ENCODE data around the gene STXBP1. TPM values are rescaled to one million over a fixed set of nuclear protein-coding genes. Genes with fewer than 3 reads are reported as not detected.
A peak's percentile ranks its signal among the peaks of the same experiment; 100 is the strongest.

STXBP1 gene
- total and polyA plus RNA-seq, 2 experiments from 2014 or later, result 48.6 to 50.4 TPM

GRCh38 chr9:127568971-127569885 lies 42.8 kb upstream of the STXBP1 start:
- no peaks in the 10 kb centered on the region for H3K9me3 Mint-ChIP-seq
- Histone ChIP-seq H3K9me2 (ENCODE audit: insufficient read depth) (no peaks in the 10 kb centered on the region), H3K36me3 (ENCODE audit: insufficient read depth) (no peaks in the 10 kb centered on the region), H3K27ac (ENCODE audit: low read depth) (0 out of 2 replicates have a peak overlapping the region, but pooled peaks have one; percentile 78), H3K4me3 (peak overlapping the region; percentile 89), H2AFZ (peak overlapping the region; percentile 93), H3K79me2 (replicated peaks; ENCODE audit: insufficient read depth) (peaks cover 41% of the 10 kb centered on the region), H3K4me2 (peak overlapping the region; percentile 97), H3K27me3 (ENCODE audit: insufficient read depth) (no peaks in the 10 kb centered on the region; the same call in 1 of the 2 replicates), H4K20me1 (replicated peaks; ENCODE audit: insufficient read depth) (peaks cover 8% of the 10 kb centered on the region), H3K4me1 (ENCODE audit: insufficient read depth) (peaks cover 27% of the 10 kb centered on the region), H3F3A (replicated peaks; ENCODE audit: low read depth) (peaks cover 19% of the 10 kb centered on the region; the same call in 1 of the 2 replicates)
- peak; percentile 71 for ATAC-seq
- H3K36me3 Mint-ChIP-seq (ENCODE audit: low read depth), result no peaks in the 10 kb centered on the region
- peak overlapping the region; percentile 59; the same call in 1 of the 2 replicates for H3K27ac Mint-ChIP-seq
- H3K4me1 Mint-ChIP-seq, result peaks cover 29% of the 10 kb centered on the region
- peak; percentile 91 for DNase-seq (ENCODE audit: low spot score)
- no peak for TF ChIP-seq ETS1 (IDR thresholded peaks at IDR 0.05)
- no peak for TF ChIP-seq EZH2phosphoT487 (IDR thresholded peaks at IDR 0.05; ENCODE audit: unreplicated experiment)
- no peak for TF ChIP-seq JUNB (IDR thresholded peaks at IDR 0.05; ENCODE audit: unreplicated experiment)
- TF ChIP-seq ZNF114 (CRISPR knock-in tag; IDR thresholded peaks at IDR 0.05), result no peak
- TF ChIP-seq REST (IDR thresholded peaks at IDR 0.05; ENCODE audit: unreplicated experiment), result no peak
- peak; percentile 83 for TF ChIP-seq POLR2AphosphoS5 (IDR thresholded peaks at IDR 0.05; ENCODE audit: low read depth)
- peaks cover 8% of the 10 kb centered on the region for H3K27me3 Mint-ChIP-seq (ENCODE audit: insufficient read depth, low read depth, poor library complexity)
- H3K4me3 Mint-ChIP-seq, result peak overlapping the region; percentile 75

- H3F3A ChIP-seq (replicated peaks; ENCODE audit: low read depth), result peaks cover 19% of the 10 kb centered on the region; the same call in 1 of the 2 replicates
- peak overlapping the region; percentile 81 for H3K4me3 ChIP-seq
- H3K27me3 ChIP-seq (ENCODE audit: insufficient read depth), result no peaks in the 10 kb centered on the region; the same call in 1 of the 2 replicates
- Mint-ChIP-seq H3K4me3 (peak overlapping the region; percentile 75), H3K27me3 (ENCODE audit: insufficient read depth, low read depth, poor library complexity) (peaks cover 8% of the 10 kb centered on the region), H3K36me3 (ENCODE audit: low read depth) (no peaks in the 10 kb centered on the region), H3K9me3 (no peaks in the 10 kb centered on the region), H3K27ac (no peak overlapping the region; the same call in 1 of the 2 replicates), H3K4me1 (peaks cover 35% of the 10 kb centered on the region)
- no peaks in the 10 kb centered on the region for H3K9me2 ChIP-seq (ENCODE audit: insufficient read depth)
- peaks cover 34% of the 10 kb centered on the region for H3K79me2 ChIP-seq (replicated peaks; ENCODE audit: insufficient read depth)
- H3K4me1 ChIP-seq (ENCODE audit: insufficient read depth), result peaks cover 27% of the 10 kb centered on the region
- ATAC-seq (no peak), DNase-seq (ENCODE audit: low spot score) (no peak)
- peak overlapping the region; percentile 93 for H2AFZ ChIP-seq
- H3K36me3 ChIP-seq (ENCODE audit: insufficient read depth), result no peaks in the 10 kb centered on the region
- no peak overlapping the region for H3K27ac ChIP-seq (ENCODE audit: low read depth)
- H3K4me2 ChIP-seq, result peak overlapping the region; percentile 93
- H4K20me1 ChIP-seq (replicated peaks; ENCODE audit: insufficient read depth), result peaks cover 8% of the 10 kb centered on the region
- no peak for TF ChIP-seq STAT1 (IDR thresholded peaks at IDR 0.05; ENCODE audit: unreplicated experiment)
- no peak for TF ChIP-seq EZH2phosphoT487 (IDR thresholded peaks at IDR 0.05; ENCODE audit: unreplicated experiment)
- TF ChIP-seq CTCF (conservative IDR thresholded peaks at IDR 0.05; ENCODE audit: low read depth in 2 of 2), result no peak
- no peak for TF ChIP-seq NANOG (IDR thresholded peaks at IDR 0.05; ENCODE audit: borderline replicate concordance)
These were observed 42.1 kb upstream of the STXBP1 start for GRCh38 chr9:127569886-127570401.

Measured in GM23338 (cell line).